ENCODE results near the gene CERS6.
"Not testable (repeated sequence)": the region's sequence is repeated elsewhere in the genome, so short reads cannot be mapped to it uniquely, and the experiment has no call there.

Gene CERS6

GRCh38 chr2:168790226-168790902, 334.3 kb downstream of the CERS6 start (continued):
- TF ChIP-seq ZNF70 (CRISPR knock-in tag; IDR thresholded peaks at IDR 0.05), result no peak
- no peak for TF ChIP-seq POU6F1 (CRISPR knock-in tag; IDR thresholded peaks at IDR 0.05; ENCODE audit: borderline replicate concordance, low read depth)
- TF ChIP-seq CREB5 (CRISPR knock-in tag; IDR thresholded peaks at IDR 0.05; ENCODE audit: low read depth), result no peak

GRCh38 chr2:168791140-168791539, 335.1 kb downstream of the CERS6 start:
- ATAC-seq, result not testable (repeated sequence)

- TF ChIP-seq ARNTL (CRISPR knock-in tag; IDR thresholded peaks at IDR 0.05; ENCODE audit: borderline replicate concordance, low read depth) (no peak), PATZ1 (CRISPR knock-in tag; IDR thresholded peaks at IDR 0.05; ENCODE audit: borderline replicate concordance) (no peak), TSHZ2 (CRISPR knock-in tag; IDR thresholded peaks at IDR 0.05) (no peak), CREB5 (CRISPR knock-in tag; IDR thresholded peaks at IDR 0.05; ENCODE audit: low read depth) (no peak), CSRNP3 (CRISPR knock-in tag; IDR thresholded peaks at IDR 0.05) (no peak), ZFP3 (CRISPR knock-in tag; IDR thresholded peaks at IDR 0.05) (no peak), TOX (CRISPR knock-in tag; IDR thresholded peaks at IDR 0.05; ENCODE audit: borderline replicate concordance) (no peak), POU6F1 (CRISPR knock-in tag; IDR thresholded peaks at IDR 0.05; ENCODE audit: borderline replicate concordance, low read depth) (no peak), PPARA (CRISPR knock-in tag; IDR thresholded peaks at IDR 0.05; ENCODE audit: borderline replicate concordance) (no peak), ZFP30 (CRISPR knock-in tag; IDR thresholded peaks at IDR 0.05) (no peak), CSDC2 (CRISPR knock-in tag; IDR thresholded peaks at IDR 0.05) (no peak), ZC3H10 (CRISPR knock-in tag; IDR thresholded peaks at IDR 0.05) (no peak), BACH2 (CRISPR knock-in tag; IDR thresholded peaks at IDR 0.05; ENCODE audit: borderline replicate concordance) (no peak), OSR1 (CRISPR knock-in tag; IDR thresholded peaks at IDR 0.05) (no peak)
- no peak for ATAC-seq
Observed at GRCh38 chr2:168793596-168793995, 337.5 kb downstream of the CERS6 start.
